Stimulated activated CD4-positive, alpha-beta T cell treated with anti-CD3 and anti-CD28 coated beads, Interleukin-2, amount 100 ng/mL, for 4 hours (primary cell): ENCODE measurements around the gene CCL21.

Source experiments
- DNase-seq: peaks from one replicate; pipeline ENCODE4 v3.0.0-alpha.2; 2020; ENCODE audit warnings: low read depth

The CCL21 gene

GRCh38 chr9:34669809-34670562, 40.0 kb downstream of the CCL21 start:
- DNase-seq = no peak

GRCh38 chr9:34665381-34666250, 44.3 kb downstream of the CCL21 start:
- peak; percentile 86 for DNase-seq

- DNase-seq = no peak
Measured at GRCh38 chr9:34665067-34665380, 44.9 kb downstream of the CCL21 start.

- peak; percentile 61 for DNase-seq
Measured at GRCh38 chr9:34664281-34665066, 45.5 kb downstream of the CCL21 start.

- DNase-seq = no peak
Measured at GRCh38 chr9:34663303-34663605, 46.7 kb downstream of the CCL21 start.

DNA sequence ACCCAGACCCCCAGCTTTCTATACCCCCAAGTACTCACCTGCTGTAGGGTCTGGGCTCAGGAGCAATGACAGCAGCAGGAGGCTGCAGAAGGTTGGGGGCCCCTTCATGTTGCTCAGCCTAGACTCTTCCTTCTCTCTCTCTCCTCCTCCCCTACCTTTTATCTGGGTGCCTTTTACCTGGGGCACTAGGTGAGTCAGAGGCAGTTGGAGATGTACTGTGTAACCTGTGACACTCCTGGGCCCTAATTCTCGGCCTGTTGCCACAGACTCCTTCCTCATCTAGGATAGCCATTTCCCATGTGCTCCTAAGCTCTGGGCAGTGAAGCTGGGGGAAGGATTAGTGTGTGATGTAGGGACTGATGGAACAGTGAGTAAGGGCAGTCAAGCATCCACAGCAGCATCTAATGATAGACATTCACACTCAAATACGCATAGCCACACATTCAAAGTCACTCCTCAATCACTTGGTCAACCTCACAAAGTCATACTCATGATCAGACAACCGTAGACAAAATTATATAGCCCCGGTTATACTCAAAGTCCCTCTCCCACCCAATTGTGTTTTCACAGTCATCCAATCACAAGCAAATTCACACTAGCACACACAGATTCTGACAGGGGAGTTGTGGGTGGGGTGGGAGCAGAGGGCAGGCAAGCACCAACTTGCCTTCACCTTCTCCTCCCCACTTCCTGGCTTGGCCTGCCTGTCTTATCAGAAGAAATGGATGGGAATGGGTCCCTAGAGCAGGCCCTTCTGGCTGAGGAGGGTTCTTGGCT, 47.2 kb downstream of the CCL21 start, which contains the start of gene CCL27:
Gene CCL27, minus strand, starts transcription at position 132 of the 777 bp plus-strand sequence. Its CDS starts 24 bp downstream, at position 108.
- no peak for DNase-seq

GRCh38 chr9:34659592-34660253, 50.2 kb downstream of the CCL21 start:
- no peak for DNase-seq
